ENCODE measurements around the gene TPK1.

TPK1 gene

GRCh38 chr7:144835652-144836544, at the start of gene TPK1:
TPK1 (minus strand) TSS chr7:144836053; CDS start chr7:144835602, 451 bp downstream.
- peak; percentile 81 for DNase-seq (ENCODE audit: low read depth)

- DNase-seq (ENCODE audit: low read depth): no peak
Observed at GRCh38 chr7:144885478-144885877, 49.6 kb upstream of the TPK1 start.

GRCh38 chr7:144884896-144885295, 49.0 kb upstream of the TPK1 start:
- DNase-seq (ENCODE audit: low read depth): no peak

GRCh38 chr7:144873316-144873845, 37.5 kb upstream of the TPK1 start:
- no peak for DNase-seq (ENCODE audit: low read depth)

- no peak for DNase-seq (ENCODE audit: low read depth)
Observed at GRCh38 chr7:144869082-144869481, 33.2 kb upstream of the TPK1 start.

GRCh38 chr7:144866189-144866588, 30.3 kb upstream of the TPK1 start:
- no peak for DNase-seq (ENCODE audit: low read depth)

- DNase-seq (ENCODE audit: low read depth): no peak
Observed at GRCh38 chr7:144863320-144863647, 27.4 kb upstream of the TPK1 start.

- DNase-seq (ENCODE audit: low read depth): no peak
Observed at GRCh38 chr7:144862612-144863319, 26.9 kb upstream of the TPK1 start.

- no peak for DNase-seq (ENCODE audit: low read depth)
Observed at GRCh38 chr7:144859739-144860138, 23.9 kb upstream of the TPK1 start.

- DNase-seq (ENCODE audit: low read depth): no peak
Observed at GRCh38 chr7:144857463-144857862, 21.6 kb upstream of the TPK1 start.

GRCh38 chr7:144854839-144855424, 19.1 kb upstream of the TPK1 start:
- DNase-seq (ENCODE audit: low read depth): peak; percentile 14

GRCh38 chr7:144853542-144853941, 17.7 kb upstream of the TPK1 start:
- DNase-seq (ENCODE audit: low read depth): no peak

GRCh38 chr7:144848078-144848477, 12.2 kb upstream of the TPK1 start:
- no peak for DNase-seq (ENCODE audit: low read depth)

- DNase-seq (ENCODE audit: low read depth): no peak
Observed at GRCh38 chr7:144842377-144842851, 6.6 kb upstream of the TPK1 start.

- no peak for DNase-seq (ENCODE audit: low read depth)
Observed at GRCh38 chr7:144836545-144836842, 641 bp upstream of the TPK1 start.

- DNase-seq (ENCODE audit: low read depth): peak; percentile 26
Observed at GRCh38 chr7:144835155-144835611, 670 bp downstream of the TPK1 start.

- peak; percentile 20 for DNase-seq (ENCODE audit: low read depth)
Observed at GRCh38 chr7:144834641-144835144, 1.2 kb downstream of the TPK1 start.

- DNase-seq (ENCODE audit: low read depth): no peak
Observed at GRCh38 chr7:144830811-144831210, 5.0 kb downstream of the TPK1 start.

GRCh38 chr7:144830024-144830785, 5.6 kb downstream of the TPK1 start:
- no peak for DNase-seq (ENCODE audit: low read depth)

GRCh38 chr7:144827621-144828020, 8.2 kb downstream of the TPK1 start:
- peak; percentile 68 for DNase-seq (ENCODE audit: low read depth)

GRCh38 chr7:144826208-144826607, 9.6 kb downstream of the TPK1 start:
- DNase-seq (ENCODE audit: low read depth): peak; percentile 43

- peak; percentile 71 for DNase-seq (ENCODE audit: low read depth)
Observed at GRCh38 chr7:144824360-144824759, 11.5 kb downstream of the TPK1 start.
